HG02973 (cell line): ENCODE measurements around the gene ITGA2.
A peak's percentile ranks its signal among the peaks of the same experiment; 100 is the strongest.

Source experiments
- ATAC-seq: cut with Tn5 transposase; IDR thresholded peaks from one replicate; pipeline ENCODE4 v1.9.1; 2021; ENCODE audit warnings: moderate library complexity; ENCODE audit not compliant: unreplicated experiment

ITGA2 gene

GRCh38 chr5:52988335-52989024 is 672 bp upstream of the ITGA2 start:
- ATAC-seq, result peak; percentile 12

- peak; percentile 37 for ATAC-seq
Measured at GRCh38 chr5:52989781-52990527, 802 bp downstream of the ITGA2 start.

GRCh38 chr5:52990528-52990925 is 1.4 kb downstream of the ITGA2 start:
- no peak for ATAC-seq

- no peak for ATAC-seq
Measured at GRCh38 chr5:52993367-52993766, 4.2 kb downstream of the ITGA2 start.

- ATAC-seq, result no peak
Measured at GRCh38 chr5:52994266-52994665, 5.1 kb downstream of the ITGA2 start.

GRCh38 chr5:52995095-52995494 is 5.9 kb downstream of the ITGA2 start:
- peak; percentile 39 for ATAC-seq

GRCh38 chr5:52995914-52996313 is 6.8 kb downstream of the ITGA2 start:
- no peak for ATAC-seq

- no peak for ATAC-seq
Measured at GRCh38 chr5:52996979-52997378, 7.8 kb downstream of the ITGA2 start.

GRCh38 chr5:52997424-52997823 is 8.3 kb downstream of the ITGA2 start:
- no peak for ATAC-seq

GRCh38 chr5:52998552-52999313 is 9.6 kb downstream of the ITGA2 start:
- no peak for ATAC-seq

GRCh38 chr5:52999344-52999949 is 10.3 kb downstream of the ITGA2 start:
- ATAC-seq, result peak; percentile 55

- ATAC-seq, result no peak
Measured at GRCh38 chr5:53001541-53001940, 12.4 kb downstream of the ITGA2 start.

- no peak for ATAC-seq
Measured at GRCh38 chr5:53002491-53002890, 13.3 kb downstream of the ITGA2 start.

- no peak for ATAC-seq
Measured at GRCh38 chr5:53003144-53003543, 14.0 kb downstream of the ITGA2 start.

GRCh38 chr5:53006911-53007890 is 18.0 kb downstream of the ITGA2 start:
- ATAC-seq, result no peak

GRCh38 chr5:53008751-53009150 is 19.6 kb downstream of the ITGA2 start:
- ATAC-seq, result peak; percentile 98

GRCh38 chr5:53009816-53010215 is 20.7 kb downstream of the ITGA2 start:
- ATAC-seq, result no peak

GRCh38 chr5:53010814-53011213 is 21.7 kb downstream of the ITGA2 start:
- no peak for ATAC-seq

- ATAC-seq, result no peak
Measured at GRCh38 chr5:53011233-53011632, 22.1 kb downstream of the ITGA2 start.

GRCh38 chr5:53013857-53014256 is 24.7 kb downstream of the ITGA2 start:
- ATAC-seq, result no peak
